GM18951 (cell line): ENCODE measurements around the gene CABLES2.

ENCODE experiments used
- POLR2A ChIP-seq: IDR thresholded peaks from 4 replicates; pipeline ENCODE4 v1.6.1; 2011; ENCODE audit warnings: mild to moderate bottlenecking; ENCODE audit not compliant: insufficient read length, insufficient read depth; ENCODE audit errors: extremely low read depth
- in situ Hi-C: fragments of 300-500 bp; cut with MboI; formaldehyde crosslinking; loops from one replicate; pipeline ENCODE4 v1.12.0; 2022; ENCODE audit warnings: low sequenced_read_pairs, mixed read lengths, inconsistent platforms; ENCODE audit not compliant: unreplicated experiment

The CABLES2 gene

GRCh38 chr20:62368976-62369814 is 37.9 kb downstream of the CABLES2 start:
- no peak for TF ChIP-seq POLR2A
- in situ Hi-C loops, result no loop called here

DNA sequence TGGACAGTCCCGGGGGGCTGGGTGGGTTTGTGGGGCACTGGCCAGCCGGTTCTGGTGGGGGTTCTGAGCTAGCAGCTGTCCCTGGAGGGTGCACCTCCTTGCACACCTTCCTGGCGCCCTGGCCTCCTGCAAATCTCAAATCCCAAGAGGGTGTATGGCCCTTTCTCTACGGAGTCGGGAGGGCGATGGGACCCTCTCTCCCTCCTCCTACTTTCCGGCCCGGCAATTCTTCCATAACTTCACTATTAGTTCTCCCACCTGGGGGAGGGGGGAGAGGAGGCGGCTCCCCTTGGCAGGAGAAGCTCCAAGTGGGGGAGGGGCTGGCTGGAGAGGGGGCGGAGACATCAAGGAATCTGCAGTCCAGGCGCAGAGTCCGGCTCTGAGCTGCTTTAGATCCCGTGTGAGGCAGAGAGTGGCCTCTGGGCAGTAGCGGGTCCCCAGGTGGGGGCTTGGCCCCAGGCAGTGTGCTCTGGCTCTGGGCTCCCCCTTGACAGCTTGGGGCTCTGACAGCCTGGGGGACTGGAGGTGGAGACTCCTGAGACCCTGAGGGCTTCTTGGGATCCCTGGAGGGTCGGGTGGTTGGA is 38.6 kb downstream of the CABLES2 start:
- TF ChIP-seq POLR2A, result no peak
- in situ Hi-C loops, result no loop called here

- in situ Hi-C loops, result no loop called here
These were observed 39.3 kb downstream of the CABLES2 start for GRCh38 chr20:62367633-62368391.

DNA sequence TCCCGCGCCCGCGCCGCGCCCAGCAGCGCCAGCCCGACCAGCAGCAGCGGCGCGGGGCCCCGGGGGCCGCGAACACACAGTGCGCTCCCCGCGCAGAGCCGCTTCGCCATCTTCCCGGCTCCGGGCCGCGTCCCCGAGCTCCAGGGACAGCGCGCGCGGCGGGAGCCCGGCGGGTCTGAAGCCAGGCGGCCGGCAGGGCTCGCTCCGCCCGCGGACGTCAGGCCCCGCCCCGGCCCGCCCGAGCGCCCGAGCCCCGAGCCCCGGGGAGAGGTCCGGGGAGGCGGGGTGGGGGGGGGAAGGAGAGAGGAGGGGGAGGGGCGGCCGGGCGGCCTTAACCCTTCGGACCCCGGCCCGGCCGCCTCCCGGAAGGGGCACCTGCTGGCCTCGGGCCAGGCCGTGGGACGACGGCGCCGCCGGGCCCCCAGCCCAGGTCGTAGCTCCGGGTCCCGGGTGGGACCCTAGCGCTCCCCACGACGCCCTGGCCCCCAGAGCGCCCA is 39.9 kb downstream of the CABLES2 start, which contains the start of gene LAMA5:
Gene LAMA5, minus strand, starts transcription at position 177 of the 497 bp plus-strand sequence. Its CDS starts 67 bp downstream, at position 110.
- TF ChIP-seq POLR2A, result peak; percentile 25
- in situ Hi-C loops, result no loop called here

More at GRCh38 chr20:62367633-62368391, 39.3 kb downstream of the CABLES2 start:
- no peak for TF ChIP-seq POLR2A

DNA sequence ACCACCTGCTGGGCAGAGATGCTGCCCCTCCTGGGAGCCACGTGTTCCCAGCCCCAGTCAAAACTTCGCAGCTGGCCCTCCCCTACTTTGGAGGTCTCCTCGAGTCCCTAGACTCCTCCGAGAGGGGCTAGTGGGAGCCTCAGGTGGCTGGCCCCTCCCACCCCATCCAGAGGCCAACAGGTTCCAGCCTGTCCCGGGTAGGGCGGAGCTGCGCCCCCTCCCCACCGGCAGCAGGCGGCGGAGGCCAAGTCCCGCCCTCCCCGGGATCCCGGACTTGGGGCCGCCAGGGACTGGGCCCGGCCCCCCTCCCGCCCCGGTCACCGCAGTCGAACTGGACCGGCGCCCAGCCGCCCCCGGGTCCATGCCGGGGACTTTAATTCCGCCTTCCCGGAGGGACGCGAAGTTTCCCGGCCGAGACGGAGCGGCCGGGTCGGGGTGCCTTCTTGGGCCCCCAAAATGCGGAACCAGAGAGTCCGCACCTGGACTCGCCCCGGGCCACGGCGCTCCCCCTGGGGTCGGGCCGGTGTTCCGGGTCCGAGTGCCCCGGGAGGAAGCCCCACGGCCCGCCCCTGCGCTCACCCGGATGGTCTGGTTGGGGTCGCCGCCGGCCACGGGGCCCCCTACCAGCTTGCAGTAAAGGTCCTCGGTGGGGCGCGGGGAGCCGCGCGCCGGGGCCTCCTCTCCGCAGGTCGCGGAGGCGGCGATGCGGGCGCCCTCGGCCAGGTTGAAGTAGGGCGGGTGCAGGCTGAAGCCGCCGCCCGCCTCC is 40.5 kb downstream of the CABLES2 start:
- TF ChIP-seq POLR2A, result no peak
- in situ Hi-C loops, result no loop called here

GRCh38 chr20:62365814-62366369 is 41.2 kb downstream of the CABLES2 start:
- no peak for TF ChIP-seq POLR2A
- in situ Hi-C loops, result no loop called here

DNA sequence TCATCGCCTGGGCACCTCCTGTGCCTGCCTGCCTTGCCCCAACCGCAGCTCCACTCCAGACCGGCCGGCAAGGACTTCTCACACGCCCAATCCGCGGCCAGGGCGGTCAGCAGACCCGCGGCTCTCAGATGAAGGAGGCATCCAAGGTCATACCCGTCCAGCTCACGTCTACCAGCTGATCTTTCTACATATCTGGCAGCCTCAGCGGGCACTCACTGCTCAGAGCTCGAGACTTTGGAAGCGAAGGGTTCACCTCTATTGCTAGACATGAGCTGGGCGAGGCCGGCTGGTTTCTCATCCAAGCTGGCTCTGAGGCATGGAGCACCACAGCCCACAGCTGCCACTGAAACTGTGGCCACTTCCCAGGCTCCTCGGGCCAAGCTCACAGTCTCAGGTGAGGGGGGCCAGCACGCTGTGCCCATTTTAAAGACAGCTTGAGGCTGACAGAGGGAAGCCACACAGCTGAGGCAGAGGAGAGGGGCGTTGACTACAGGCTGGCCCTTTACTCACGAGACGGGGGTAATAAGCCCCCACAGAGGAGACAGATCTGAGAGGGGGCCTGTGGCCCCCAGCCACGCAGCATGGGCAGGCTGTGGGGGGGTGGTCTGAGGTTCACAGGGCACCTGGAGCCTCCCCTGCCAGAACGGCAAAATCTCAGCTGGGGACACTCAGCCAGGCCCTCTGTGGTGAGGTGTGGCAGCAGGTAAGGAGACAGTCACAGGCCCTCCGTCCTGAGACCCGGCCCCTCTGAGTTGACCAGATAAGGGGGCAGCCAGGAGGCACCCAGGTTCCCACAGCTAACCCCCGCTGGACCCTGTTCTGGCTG is 42.0 kb downstream of the CABLES2 start:
- in situ Hi-C loops, result no loop called here
- no peak for TF ChIP-seq POLR2A

- in situ Hi-C loops, result no loop called here
These were observed 42.9 kb downstream of the CABLES2 start for GRCh38 chr20:62363920-62364851.

GRCh38 chr20:62362991-62363919 is 43.8 kb downstream of the CABLES2 start:
- TF ChIP-seq POLR2A, result no peak
- in situ Hi-C loops, result no loop called here

More at GRCh38 chr20:62363920-62364851, 42.9 kb downstream of the CABLES2 start:
- no peak for TF ChIP-seq POLR2A

DNA sequence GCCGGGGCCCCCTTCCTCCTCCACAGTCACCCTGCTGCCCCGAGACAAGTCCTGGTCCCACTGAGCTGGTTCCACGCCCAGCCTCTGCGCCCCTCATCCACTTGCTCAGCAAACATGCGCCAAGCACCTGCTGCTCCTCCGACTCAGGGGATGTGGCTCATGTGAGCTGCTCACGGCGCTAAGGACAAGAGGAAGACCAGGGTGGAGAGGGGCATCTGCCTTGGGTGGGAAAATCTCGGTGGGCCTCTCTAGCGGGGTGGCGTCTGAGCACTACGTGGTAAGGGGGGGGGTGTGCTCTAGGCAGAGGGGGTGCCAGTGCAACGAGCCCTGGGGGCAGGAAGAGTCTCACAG is 44.5 kb downstream of the CABLES2 start:
- in situ Hi-C loops, result no loop called here
- no peak for TF ChIP-seq POLR2A
